DOHH2 (cell line): ENCODE results near the gene LCN2.
"Not testable (repeated sequence)": the region's sequence is repeated elsewhere in the genome, so short reads cannot be mapped to it uniquely, and the experiment has no call there.

Experiments used
- EZH2phosphoT487 ChIP-seq: fragments of 200-600 bp; sonication (generic); IDR thresholded peaks from 2 replicates; pipeline ENCODE4 v1.6.1; 2017; ENCODE audit warnings: borderline replicate concordance, mild to moderate bottlenecking, antibody characterized with exemption, low read length, moderate library complexity, mixed read lengths
- TF ChIP-seq, protein P1 (sequence below): fragments of 200-600 bp; sonication (generic); IDR thresholded peaks from one replicate; pipeline ENCODE4 v1.5.1; 2014; ENCODE audit warnings: antibody characterized with exemption, mild to moderate bottlenecking, low read depth, low read length; ENCODE audit not compliant: poor library complexity, severe bottlenecking

DNA sequence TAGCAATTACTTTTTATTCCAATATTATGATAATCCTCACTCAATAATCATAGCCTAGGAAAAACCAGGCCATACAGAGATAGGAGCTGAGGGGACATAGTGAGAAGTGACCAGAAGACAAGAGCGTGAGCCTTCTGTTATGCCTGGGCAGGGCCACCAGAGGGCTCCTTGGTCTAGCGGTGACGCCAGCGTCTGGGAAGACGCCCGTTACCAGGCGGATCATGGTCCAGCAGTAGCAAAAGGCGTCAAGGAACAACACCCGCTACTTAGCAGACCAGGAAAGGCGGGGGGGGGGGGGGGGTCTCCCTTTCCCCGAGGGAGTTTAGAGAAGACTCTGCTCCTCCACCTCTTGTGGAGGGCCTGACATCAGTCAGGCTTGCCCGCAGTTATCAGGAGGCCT, 32.2 kb downstream of the LCN2 start:
- TF ChIP-seq EZH2phosphoT487: not testable (repeated sequence)
- TF ChIP-seq, protein P1, sequence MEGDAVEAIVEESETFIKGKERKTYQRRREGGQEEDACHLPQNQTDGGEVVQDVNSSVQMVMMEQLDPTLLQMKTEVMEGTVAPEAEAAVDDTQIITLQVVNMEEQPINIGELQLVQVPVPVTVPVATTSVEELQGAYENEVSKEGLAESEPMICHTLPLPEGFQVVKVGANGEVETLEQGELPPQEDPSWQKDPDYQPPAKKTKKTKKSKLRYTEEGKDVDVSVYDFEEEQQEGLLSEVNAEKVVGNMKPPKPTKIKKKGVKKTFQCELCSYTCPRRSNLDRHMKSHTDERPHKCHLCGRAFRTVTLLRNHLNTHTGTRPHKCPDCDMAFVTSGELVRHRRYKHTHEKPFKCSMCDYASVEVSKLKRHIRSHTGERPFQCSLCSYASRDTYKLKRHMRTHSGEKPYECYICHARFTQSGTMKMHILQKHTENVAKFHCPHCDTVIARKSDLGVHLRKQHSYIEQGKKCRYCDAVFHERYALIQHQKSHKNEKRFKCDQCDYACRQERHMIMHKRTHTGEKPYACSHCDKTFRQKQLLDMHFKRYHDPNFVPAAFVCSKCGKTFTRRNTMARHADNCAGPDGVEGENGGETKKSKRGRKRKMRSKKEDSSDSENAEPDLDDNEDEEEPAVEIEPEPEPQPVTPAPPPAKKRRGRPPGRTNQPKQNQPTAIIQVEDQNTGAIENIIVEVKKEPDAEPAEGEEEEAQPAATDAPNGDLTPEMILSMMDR: not testable (repeated sequence)
